ENCODE results near the gene KCTD10. TPM values are rescaled to one million over a fixed set of nuclear protein-coding genes. Genes with fewer than 3 reads are reported as not detected.
A peak's percentile ranks its signal among the peaks of the same experiment; 100 is the strongest.

The KCTD10 gene
- polyA plus RNA-seq (2012; rRNA removed) = 66.9 and 92.9 TPM in 2 replicates
- polyA plus RNA-seq (2012; cell fraction: cytosol; rRNA removed) = 69.6 and 99.0 TPM in 2 replicates
- polyA plus RNA-seq (2012; cell fraction: nucleus; rRNA removed) = 93.8 and 122 TPM in 2 replicates

- H3K4me1 ChIP-seq (ENCODE audit: control insufficient read depth in 1 of 2, insufficient read depth in 2 of 2, low read depth in 1 of 2, low read length in 1 of 2) = peaks cover 16 to 17% of the 10 kb centered on the region in 2 experiments; a peak in 3 of 4 replicates
- H4K20me1 ChIP-seq (ENCODE audit: insufficient read depth) = peaks cover 26% of the 10 kb centered on the region
- TF ChIP-seq PBX3 (IDR thresholded peaks at IDR 0.05) (no peak), EZH2phosphoT487 (IDR thresholded peaks at IDR 0.05; ENCODE audit: borderline replicate concordance, low read depth) (no peak), ELF1 (IDR thresholded peaks at IDR 0.05) (peak; percentile 88), NFIC (IDR thresholded peaks at IDR 0.05; ENCODE audit: borderline replicate concordance) (no peak), SMC3 (IDR thresholded peaks at IDR 0.05; ENCODE audit: low read depth, low read length) (no peak), FOXJ3 (CRISPR knock-in tag; IDR thresholded peaks at IDR 0.05) (no peak), TCF12 (IDR thresholded peaks at IDR 0.05) (peak; percentile 31; the same call in 1 of the 2 replicates), TEAD4 (IDR thresholded peaks at IDR 0.05; ENCODE audit: borderline replicate concordance, insufficient read depth) (no peak), GATA2 (CRISPR knock-in tag; IDR thresholded peaks at IDR 0.05) (no peak), SIN3A (IDR thresholded peaks at IDR 0.05; ENCODE audit: borderline replicate concordance, low read depth, low read length) (peak; percentile 60; the same call in 1 of the 2 replicates), RCOR1 (IDR thresholded peaks at IDR 0.05; ENCODE audit: low read length) (no peak), MXI1 (IDR thresholded peaks at IDR 0.05; ENCODE audit: low read depth, low read length) (peak; percentile 86), FOXM1 (IDR thresholded peaks at IDR 0.05; ENCODE audit: low read depth) (no peak), MEF2A (IDR thresholded peaks at IDR 0.05; ENCODE audit: borderline replicate concordance, low read depth) (no peak), RFX5 (IDR thresholded peaks at IDR 0.05; ENCODE audit: low read length) (no peak), CTCF (IDR thresholded peaks at IDR 0.05) (no peak; the same call in 1 of the 2 replicates), GABPA (IDR thresholded peaks at IDR 0.05; ENCODE audit: low read depth) (peak; percentile 92), YY1 (IDR thresholded peaks at IDR 0.05; ENCODE audit: low read depth) (peak; percentile 98), EP300 (IDR thresholded peaks at IDR 0.05; ENCODE audit: borderline replicate concordance in 1 of 2, low read depth in 1 of 2, low read length in 1 of 2) (no peak), CHD2 (IDR thresholded peaks at IDR 0.05; ENCODE audit: low read length, partially characterized antibody) (peak; percentile 16), RAD21 (IDR thresholded peaks at IDR 0.05; ENCODE audit: low read length) (no peak), FOSL2 (IDR thresholded peaks at IDR 0.05; ENCODE audit: borderline replicate concordance, low read depth) (no peak), POLR2AphosphoS5 (IDR thresholded peaks at IDR 0.05; ENCODE audit: low read depth, low read length) (peak; percentile 82)
- TF ChIP-seq, protein P1, sequence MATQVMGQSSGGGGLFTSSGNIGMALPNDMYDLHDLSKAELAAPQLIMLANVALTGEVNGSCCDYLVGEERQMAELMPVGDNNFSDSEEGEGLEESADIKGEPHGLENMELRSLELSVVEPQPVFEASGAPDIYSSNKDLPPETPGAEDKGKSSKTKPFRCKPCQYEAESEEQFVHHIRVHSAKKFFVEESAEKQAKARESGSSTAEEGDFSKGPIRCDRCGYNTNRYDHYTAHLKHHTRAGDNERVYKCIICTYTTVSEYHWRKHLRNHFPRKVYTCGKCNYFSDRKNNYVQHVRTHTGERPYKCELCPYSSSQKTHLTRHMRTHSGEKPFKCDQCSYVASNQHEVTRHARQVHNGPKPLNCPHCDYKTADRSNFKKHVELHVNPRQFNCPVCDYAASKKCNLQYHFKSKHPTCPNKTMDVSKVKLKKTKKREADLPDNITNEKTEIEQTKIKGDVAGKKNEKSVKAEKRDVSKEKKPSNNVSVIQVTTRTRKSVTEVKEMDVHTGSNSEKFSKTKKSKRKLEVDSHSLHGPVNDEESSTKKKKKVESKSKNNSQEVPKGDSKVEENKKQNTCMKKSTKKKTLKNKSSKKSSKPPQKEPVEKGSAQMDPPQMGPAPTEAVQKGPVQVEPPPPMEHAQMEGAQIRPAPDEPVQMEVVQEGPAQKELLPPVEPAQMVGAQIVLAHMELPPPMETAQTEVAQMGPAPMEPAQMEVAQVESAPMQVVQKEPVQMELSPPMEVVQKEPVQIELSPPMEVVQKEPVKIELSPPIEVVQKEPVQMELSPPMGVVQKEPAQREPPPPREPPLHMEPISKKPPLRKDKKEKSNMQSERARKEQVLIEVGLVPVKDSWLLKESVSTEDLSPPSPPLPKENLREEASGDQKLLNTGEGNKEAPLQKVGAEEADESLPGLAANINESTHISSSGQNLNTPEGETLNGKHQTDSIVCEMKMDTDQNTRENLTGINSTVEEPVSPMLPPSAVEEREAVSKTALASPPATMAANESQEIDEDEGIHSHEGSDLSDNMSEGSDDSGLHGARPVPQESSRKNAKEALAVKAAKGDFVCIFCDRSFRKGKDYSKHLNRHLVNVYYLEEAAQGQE (IDR thresholded peaks at IDR 0.05; ENCODE audit: low read depth, low read length) = peak; percentile 41; the same call in 1 of the 2 replicates
- TF ChIP-seq, protein P2, sequence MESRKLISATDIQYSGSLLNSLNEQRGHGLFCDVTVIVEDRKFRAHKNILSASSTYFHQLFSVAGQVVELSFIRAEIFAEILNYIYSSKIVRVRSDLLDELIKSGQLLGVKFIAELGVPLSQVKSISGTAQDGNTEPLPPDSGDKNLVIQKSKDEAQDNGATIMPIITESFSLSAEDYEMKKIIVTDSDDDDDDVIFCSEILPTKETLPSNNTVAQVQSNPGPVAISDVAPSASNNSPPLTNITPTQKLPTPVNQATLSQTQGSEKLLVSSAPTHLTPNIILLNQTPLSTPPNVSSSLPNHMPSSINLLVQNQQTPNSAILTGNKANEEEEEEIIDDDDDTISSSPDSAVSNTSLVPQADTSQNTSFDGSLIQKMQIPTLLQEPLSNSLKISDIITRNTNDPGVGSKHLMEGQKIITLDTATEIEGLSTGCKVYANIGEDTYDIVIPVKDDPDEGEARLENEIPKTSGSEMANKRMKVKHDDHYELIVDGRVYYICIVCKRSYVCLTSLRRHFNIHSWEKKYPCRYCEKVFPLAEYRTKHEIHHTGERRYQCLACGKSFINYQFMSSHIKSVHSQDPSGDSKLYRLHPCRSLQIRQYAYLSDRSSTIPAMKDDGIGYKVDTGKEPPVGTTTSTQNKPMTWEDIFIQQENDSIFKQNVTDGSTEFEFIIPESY (IDR thresholded peaks at IDR 0.05; ENCODE audit: borderline replicate concordance, low read depth) = no peak
These were observed at the start of gene KCTD10, which contains the start of gene UBE3B for GRCh38 chr12:109477185-109477962. KCTD10 (minus strand) TSS chr12:109477300; CDS start chr12:109477262, 38 bp downstream. UBE3B (plus strand) TSS chr12:109477634; CDS start chr12:109483552, 5,918 bp downstream.

More at GRCh38 chr12:109477185-109477962, at the start of gene KCTD10, which contains the start of gene UBE3B:
- H3K36me3 ChIP-seq (replicated peaks in 1 of 2; ENCODE audit: control insufficient read depth in 1 of 2, insufficient read depth in 2 of 2, low read length in 1 of 2) = peaks cover 0 to 14% of the 10 kb centered on the region in 2 experiments
- H2AFZ ChIP-seq (ENCODE audit: low read depth) = peak within 1 kb of the TSS; percentile 97
- H3K27ac ChIP-seq (ENCODE audit: low read depth in 2 of 2, low read length in 1 of 2) = peak within 1 kb of the TSS; percentile 87 to 96
- 2% methylated on average over 45 of the region's 54 CpGs for WGBS (ENCODE audit: low lambda C conversion rate)
- peak within 1 kb of the TSS; percentile 80 for H3K4me2 ChIP-seq
- H3K9me3 ChIP-seq = no peaks in the 10 kb centered on the region
- peak within 1 kb of the TSS; percentile 95 for H3K9ac ChIP-seq
- no peaks in the 10 kb centered on the region for H3K27me3 ChIP-seq (ENCODE audit: insufficient read depth)
- ChIA-PET POLR2A (interaction anchor here (0.6 to 1.3 kb wide), 3 partner anchors 9 to 433 kb away, joined by 3 read pairs; no protein-coding TSS in a partner anchor), CTCF (interaction anchor here (0.8 to 1.7 kb wide), 2 partner anchors 45 to 49 kb away, joined by 3 to 7 read pairs; no protein-coding TSS in a partner anchor)
- no peaks in the 10 kb centered on the region for H3F3A ChIP-seq (replicated peaks; ENCODE audit: insufficient read depth)
- peak; percentile 94 for DNase-seq
- no peaks in the 10 kb centered on the region for H3K9me2 ChIP-seq
- peaks cover 84% of the 10 kb centered on the region for H3K79me2 ChIP-seq (ENCODE audit: insufficient read depth)
- peak within 1 kb of the TSS; percentile 93 to 94 for H3K4me3 ChIP-seq (ENCODE audit: low read depth in 2 of 2, low read length in 1 of 2)
